GM11168 (cell line): ENCODE measurements around the gene ZIC3.
"Not testable (repeated sequence)": the region's sequence is repeated elsewhere in the genome, so short reads cannot be mapped to it uniquely, and the experiment has no call there.

Experiments
- in situ Hi-C: fragments of 300-500 bp; cut with MboI; formaldehyde crosslinking; loops from one replicate; pipeline ENCODE4 v1.12.0; 2022; ENCODE audit warnings: low sequenced_read_pairs; ENCODE audit not compliant: unreplicated experiment

ZIC3 gene

DNA sequence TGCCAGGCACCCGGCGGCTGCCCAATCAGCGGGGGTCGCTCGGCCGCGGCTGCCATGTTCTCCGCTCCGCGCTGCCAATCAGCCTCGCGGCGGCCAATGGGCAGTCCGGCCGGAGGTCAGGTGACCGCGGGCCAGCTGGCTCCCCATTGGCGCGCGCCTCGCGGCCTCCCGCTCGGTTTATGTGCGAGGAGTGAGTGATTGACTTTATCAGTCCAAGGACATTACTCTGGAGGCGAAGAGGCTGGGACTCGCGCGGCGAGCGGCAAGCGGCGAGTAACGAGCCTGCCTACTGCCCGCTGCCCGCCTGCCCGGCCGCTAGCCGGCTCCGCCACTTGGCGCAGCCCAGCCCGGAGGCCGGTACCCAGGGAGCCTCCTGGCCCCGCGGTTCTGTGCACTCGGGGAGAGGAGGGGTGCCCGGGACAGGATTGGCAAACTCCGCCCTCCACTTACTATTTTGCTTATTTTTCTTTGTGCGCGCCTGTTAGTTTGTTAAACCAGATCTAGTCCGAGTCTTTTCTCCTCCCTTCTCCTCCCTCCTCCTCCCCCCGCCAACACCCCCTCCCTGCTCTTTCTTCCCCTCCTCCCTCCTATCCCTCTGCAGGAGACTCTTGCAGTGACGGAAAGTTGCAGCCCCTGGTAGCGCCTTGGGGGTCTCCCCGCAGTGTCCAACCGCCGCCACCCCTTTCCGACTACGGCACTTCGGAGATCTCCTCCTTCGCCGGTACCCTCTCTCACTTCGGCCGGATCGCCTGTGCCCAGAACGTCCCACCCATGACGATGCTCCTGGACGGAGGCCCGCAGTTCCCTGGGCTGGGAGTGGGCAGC lies at the start of gene ZIC3:
Gene ZIC3, plus strand, starts transcription at position 207 of the 825 bp plus-strand sequence. Its CDS starts 565 bp downstream, at position 772.
- in situ Hi-C loops: no loop called here

DNA sequence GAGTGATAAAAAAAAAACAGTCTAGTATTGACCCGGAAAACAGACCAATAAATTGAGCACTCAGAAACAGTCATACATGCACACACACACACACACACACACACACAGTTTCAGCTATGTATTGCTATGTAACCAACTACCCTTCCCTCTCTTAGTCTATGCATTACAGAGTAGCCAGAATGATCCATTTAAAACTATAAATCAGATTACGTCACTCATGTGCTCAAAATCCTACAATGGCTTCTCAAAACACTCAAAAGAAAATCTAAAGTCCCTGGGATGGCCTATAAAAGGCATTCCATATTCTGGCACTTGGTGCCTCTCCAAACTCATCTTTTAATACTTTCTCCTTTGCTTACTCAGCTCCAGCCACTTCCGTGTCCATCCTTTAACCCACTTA lies 46.5 kb upstream of the ZIC3 start:
- in situ Hi-C loops: no loop called here

DNA sequence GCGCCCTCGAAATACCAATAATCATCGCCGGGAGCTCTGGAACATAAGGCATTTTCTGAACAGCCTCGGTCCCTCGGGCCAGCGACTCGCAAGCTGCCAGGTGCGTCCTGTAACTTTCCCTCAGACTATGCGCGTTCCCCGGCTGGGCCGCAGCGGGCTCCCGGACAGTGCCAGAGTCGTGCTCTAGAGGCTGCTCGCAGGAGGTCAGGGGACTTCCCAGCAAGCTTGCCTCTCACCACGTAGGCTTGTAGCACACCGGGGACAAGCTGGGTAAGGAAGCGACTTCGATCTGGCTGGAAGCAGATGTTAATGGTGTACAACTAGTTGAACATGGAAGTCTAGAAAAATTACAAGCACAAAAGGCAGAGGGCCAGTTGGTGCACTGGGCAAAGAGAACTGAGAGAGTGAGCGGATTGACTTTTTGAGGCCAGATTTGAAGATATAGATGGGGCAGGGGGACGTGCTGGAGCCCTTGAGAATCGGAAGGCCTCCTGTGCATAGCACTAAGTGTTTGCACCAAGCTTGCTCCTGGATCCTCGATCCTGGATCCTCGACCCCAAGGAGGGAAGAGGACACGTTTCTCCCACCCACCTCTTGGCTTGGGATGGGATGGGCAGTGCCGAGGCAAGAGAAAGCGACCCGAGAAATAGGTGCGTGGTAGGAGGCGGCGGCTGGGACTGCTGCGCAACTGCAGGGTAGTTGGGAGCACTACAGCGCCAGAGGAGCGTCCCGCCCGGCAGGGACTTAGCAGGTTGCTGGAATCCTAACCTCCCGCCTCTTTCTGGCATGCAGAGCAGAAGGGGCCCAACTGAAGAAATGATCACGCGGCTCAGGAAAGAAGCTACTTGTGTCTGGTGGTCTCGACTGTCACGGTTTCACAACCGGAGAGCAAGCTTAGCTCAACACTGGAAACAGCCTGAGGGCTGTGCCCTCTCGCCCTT lies 19.9 kb upstream of the ZIC3 start:
- in situ Hi-C loops: no loop called here

DNA sequence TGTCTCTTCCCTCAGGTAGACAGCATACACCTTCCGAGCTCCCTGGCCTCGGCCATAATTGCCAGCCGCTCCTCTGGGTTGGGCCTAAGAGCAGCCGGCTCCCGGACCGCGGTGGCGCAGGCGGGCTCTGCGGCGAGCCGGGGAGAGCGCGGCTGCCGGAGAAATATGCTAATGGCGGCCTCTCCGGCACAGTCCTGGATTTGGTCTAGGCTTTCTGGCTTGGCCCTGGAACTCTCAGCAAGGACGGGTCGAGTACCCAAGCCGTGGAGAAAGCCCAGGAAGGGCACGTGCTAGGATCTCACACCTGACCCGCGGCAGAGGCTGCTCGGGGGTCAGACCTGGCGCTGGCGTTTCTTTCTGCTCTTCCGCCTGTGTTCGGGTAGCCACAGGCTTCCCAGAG lies 18.6 kb upstream of the ZIC3 start:
- in situ Hi-C loops: no loop called here

DNA sequence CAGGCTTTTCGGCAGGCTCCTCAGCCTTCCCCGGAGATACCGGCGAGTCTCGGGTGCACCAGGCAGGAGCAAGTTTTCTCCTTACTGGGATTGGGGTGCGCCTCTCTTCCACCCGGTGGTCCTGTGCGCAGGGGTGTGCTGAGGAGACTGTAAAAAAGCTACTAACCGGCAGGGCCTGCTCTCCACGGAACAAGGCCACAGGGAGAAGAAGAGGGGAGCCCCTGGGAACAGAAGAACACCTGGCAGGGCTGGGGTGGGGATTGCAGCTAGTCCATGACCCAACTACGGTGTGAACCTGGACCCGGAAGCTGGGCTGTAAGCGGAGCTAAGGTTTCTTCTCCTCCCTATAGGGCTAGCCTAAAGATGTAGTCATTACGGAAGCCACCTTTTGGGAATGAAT lies 17.7 kb upstream of the ZIC3 start:
- in situ Hi-C loops: no loop called here

DNA sequence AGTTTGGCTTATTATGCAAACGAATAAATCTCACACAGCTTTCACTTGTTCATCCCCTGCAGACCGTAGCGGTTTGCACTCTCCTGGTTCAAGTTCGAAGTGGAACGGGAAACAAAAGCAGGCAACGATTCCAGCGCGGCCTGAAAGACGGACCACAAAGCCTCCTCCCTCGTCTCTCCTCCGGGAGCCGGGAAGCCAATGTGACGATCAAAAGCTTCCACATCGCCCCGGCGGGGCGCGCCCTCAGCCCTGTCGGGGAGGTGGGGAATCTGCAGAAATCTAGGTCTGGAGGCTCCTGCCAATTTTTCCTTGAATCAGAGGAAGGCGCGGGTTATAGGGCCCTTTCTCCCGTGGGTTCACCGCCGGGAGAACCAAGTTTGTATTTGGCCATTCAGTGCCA lies 16.9 kb upstream of the ZIC3 start:
- in situ Hi-C loops: no loop called here

DNA sequence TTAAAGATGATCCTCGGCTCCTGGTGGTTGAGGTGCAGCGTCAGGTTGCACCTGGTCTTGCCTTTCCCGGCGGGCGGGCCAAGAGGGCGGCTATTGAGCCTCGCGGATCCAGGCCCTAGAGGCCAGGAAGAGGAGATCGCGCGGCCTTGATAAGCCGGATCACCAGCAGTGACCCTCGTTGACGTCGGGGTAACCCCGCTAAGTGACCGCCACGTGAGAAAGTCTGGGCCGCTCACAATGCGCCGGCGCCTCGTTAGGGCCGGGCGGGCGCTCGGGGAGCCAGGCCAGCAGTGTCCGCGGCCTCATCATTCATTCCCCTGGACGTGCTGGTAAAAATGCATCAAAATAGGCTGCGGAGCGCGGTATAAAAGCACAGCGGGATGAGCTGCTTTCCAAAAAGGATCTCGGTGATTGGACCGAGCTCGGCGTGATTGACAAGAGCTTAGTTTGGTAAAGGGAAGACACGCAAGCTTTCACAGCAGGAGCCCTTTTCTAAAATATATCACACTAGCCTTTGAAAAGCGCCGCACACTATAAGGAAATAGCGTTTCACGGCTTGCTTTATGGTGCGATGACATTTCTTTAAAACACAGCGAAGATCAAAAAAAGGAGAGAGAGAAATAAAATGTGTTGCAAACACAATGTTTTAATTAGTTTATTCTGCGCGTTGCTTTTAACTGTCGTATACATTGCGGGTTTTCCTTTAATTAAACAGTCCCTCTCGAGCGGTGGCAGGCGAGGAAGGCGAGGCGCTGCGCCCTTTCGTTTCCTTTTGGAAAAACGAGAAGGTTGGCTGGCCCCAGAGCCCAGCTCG lies 15.9 kb upstream of the ZIC3 start:
- in situ Hi-C loops: no loop called here

DNA sequence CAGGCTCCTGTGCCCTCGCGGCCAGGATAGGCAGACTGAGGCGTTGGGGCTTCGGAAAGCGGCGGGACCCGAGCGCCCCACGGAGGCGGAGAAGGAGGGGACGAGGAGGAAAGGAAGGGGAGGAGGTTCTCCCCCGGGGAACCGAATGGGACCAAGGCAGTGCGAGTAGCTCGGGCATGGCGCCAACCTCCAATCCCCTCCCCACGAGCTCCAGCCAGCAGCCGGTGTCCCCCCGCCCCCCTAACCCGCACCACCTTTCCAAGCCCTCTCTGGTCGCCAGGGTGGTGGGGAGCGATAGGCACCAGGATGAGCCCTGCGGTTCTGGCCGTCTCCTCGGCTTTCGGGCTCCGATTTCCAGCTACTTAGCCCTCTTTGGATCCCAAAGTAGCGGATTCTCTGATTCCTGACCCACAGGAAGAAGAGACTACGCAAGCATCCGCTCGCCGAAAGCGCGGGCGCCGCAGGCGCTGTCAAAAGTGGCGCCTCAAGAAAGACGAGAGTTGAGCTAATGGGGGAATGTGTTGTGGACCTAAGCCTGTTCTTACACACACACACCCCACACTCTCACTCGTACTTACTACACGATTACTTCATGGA lies 15.2 kb upstream of the ZIC3 start:
- in situ Hi-C loops: no loop called here

DNA sequence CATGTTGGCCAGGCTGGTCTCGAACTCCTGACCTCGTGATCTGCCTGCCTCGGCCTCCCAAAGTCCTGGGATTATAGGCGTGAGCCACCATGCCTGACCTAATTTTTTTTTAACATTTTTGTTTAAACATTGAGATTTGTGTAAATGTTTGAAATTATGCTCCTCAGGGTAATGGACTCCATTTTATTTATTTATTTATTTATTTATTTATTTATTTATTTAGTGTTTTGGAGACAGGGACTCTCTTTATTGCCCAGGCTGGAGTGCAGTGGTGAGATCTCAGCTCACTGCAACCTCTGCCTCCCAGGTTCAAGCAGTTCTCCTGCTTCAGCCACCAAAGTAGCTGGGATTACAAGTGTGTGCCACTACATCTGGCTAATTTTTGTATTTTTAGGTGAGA lies 13.8 kb upstream of the ZIC3 start:
- in situ Hi-C loops: not testable (repeated sequence)

DNA sequence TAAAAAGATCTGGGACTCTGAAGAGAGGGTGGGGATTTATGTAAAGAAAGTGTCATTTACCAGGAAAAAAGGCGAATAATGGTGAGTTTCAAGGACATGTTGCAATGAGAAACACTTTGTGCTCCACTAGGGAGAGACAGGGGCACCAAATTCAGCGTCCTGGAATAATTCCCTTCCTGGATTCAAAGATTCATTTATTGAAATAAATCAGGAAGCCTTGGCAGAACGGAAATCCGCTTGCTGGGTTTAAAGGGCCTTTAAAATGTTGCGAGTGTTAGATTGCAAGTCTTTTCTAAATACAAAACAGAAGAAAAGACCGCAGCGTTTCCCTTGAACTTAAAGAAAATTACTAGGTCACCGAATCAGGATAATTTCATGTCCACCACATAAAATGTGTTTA lies 3.8 kb upstream of the ZIC3 start:
- in situ Hi-C loops: no loop called here

DNA sequence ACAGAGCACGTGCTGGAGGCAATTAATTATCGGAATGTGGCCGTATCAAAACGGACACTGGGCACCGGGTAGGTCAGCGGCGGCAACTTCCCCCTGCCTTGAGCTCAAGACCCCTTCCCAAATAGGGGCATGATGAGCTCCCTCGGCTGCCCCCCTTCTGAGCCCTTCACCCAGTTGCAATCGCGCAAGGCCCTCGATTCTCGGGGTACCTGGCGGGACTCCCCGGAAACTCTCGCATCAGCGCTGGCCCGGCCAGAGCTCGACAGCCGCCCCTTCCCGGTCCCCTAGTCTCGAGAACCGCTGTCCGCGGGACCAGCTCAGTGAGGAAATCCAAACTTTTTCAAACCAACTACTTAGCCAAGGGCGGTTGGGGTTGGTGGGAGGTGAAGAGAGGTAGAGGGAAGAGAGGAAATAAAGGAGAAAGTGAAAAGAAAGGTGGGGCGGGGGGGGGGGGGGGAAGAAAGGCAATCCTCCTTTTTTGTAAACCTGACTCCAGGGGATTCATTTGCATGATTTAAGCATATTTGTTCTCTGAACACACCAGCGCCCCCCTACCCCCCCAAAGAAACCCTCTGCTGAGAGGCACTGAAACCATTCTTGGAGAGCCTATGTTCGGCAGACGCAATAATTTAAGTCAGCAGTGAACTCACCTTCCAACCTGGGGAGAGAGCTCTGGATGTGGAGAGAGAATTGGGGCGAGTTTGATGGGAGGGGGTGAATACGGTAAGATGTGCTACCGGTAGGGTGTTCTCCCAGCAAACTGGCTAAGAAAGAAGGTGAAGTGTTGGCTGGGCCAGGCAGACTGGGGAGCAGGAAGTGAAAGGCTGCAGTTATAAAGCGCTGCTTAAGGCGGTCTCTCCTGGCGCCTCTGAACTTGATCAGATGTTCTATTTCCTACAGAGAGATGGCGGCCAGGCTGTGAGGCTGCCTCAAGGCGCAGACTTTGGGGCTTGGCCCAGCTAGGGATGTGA lies 2.0 kb upstream of the ZIC3 start:
- in situ Hi-C loops: no loop called here

DNA sequence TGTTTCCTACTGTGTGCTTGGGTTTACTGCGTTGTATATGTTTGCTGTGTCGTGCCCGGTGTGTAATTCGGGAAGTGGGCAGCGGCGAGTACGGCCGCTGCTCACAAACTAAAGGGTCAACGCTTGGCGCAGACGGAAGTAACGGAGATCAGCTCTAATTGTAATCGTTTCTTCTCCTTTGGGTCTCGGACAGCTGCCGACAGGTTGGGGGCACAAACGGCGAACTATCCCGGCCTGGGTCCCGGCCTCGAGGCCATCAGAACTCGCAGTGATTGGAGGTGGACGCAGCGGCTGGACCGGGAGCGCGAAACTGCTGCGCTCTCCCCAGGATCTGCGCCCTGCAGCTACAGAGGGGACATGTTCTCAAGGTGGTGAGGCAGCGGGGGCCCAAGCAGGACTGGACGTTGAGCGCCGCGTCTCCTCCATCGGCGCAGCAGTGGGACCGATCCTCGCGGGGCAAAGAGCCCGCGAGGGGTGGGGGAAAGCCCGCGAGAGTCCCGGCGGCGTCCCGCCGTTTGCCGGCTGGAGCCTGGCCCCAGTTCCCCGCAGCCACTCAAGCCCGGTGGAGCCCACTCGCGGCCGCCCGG lies 516 bp upstream of the ZIC3 start:
- in situ Hi-C loops: no loop called here

DNA sequence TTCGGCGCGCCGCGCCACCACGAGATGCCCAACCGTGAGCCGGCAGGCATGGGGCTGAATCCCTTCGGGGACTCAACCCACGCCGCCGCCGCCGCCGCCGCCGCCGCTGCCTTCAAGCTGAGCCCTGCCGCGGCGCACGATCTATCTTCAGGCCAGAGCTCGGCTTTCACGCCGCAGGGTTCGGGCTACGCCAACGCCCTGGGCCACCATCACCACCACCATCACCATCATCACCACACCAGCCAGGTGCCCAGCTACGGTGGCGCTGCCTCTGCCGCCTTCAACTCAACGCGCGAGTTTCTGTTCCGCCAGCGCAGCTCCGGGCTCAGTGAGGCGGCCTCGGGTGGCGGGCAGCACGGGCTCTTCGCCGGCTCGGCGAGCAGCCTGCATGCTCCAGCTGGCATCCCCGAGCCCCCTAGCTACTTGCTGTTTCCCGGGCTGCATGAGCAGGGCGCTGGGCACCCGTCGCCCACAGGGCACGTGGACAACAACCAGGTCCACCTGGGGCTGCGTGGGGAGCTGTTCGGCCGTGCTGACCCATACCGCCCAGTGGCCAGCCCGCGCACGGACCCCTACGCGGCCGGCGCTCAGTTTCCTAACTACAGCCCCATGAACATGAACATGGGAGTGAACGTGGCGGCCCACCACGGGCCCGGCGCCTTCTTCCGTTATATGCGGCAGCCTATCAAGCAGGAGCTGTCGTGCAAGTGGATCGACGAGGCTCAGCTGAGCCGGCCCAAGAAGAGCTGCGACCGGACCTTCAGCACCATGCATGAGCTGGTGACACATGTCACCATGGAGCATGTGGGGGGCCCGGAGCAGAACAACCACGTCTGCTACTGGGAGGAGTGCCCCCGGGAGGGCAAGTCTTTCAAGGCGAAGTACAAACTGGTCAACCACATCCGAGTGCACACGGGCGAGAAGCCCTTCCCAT lies 1.1 kb downstream of the ZIC3 start:
- in situ Hi-C loops: no loop called here

DNA sequence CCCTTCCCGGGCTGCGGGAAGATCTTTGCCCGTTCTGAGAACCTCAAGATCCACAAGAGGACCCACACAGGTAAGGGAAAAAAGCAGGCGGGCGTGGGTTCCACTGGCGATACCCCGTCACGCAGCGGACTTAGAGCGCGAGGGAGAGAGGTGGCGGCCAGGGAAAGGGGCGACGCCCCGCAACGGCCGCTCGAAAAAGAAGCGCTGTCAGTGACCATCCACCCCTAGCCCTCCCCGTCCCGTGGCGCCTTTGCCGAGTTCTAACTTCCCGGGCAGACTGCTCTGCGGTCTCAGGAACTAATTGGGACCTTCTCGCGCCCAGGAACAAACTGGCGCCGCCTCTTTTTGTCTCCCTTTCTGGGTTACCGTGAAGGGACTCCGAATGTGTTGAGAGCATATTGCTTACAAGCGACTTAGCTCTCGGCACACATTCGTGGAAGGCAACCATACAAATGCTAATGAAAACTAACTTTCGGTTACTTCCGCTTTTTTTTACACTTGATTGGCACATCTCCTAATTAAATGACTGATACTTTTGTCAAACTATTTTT lies 1.8 kb downstream of the ZIC3 start:
- in situ Hi-C loops: no loop called here

DNA sequence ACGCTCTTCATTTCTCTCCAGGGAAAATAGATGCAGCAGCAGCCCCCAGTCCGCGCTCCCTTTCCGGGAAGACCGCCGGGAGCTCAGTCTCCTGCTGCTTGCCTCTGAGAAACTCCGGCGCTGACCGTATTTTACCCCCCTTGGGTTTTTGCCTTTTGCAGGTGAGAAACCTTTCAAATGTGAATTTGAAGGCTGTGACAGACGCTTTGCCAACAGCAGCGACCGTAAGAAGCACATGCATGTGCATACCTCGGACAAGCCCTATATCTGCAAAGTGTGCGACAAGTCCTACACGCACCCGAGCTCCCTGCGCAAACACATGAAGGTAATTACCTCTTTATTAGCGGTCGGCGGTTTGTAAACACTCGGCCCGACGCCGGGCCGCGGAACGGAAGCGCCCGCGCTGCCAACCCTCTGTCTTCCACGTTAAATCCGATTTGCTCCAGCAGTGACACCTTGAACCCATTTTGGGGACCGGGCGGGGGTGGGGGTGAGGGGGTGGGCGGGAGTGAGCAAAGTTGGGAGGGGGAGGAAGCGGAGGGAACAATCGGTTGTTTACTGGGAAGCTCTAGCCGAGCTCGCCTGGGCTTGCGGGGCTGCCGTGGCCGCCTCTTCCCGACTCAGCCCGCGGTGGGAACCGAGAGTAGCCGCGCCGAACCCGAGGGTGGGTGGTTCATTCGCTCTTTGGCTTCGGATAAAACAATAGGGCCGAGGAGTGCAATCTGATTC lies 3.0 kb downstream of the ZIC3 start:
- in situ Hi-C loops: no loop called here

DNA sequence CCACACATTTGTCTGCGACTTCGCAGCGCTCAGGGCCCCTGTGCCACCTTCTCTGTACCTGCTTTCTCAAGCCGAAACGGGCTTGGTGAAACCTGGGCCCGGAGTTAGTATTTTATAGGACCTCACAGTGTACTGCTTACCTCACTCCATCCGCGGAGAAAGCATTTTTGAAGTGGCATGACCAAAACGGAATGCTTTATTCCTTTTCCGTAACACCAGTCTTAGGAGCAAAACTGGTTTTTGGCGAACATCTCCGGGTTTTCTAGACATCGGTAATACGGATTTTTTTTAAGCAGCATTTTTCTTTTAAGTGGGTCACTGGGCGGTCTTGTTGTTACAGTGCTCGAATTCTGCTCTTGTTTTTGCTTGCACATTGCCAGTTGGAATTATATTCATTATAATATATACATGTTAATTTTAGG lies 3.6 kb downstream of the ZIC3 start:
- in situ Hi-C loops: no loop called here
